Measurements from ENCODE around the gene BDH2. TPM values are rescaled to one million over a fixed set of nuclear protein-coding genes. Genes with fewer than 3 reads are reported as not detected.

Gene BDH2
- total RNA-seq, 4 donors from 2014 or later = 13.8 to 54.0 (median 31.9) TPM

- in situ Hi-C loops (cut with MboI; ENCODE audit: low pct_ligation_motif_present in 1 of 4, low pct_unique_long_range_greater_than_20kb in 1 of 4, low sequenced_read_pairs in 3 of 4) = no loop called here
- H3K36me3 ChIP-seq = no peaks in the 10 kb centered on the region
- intact Hi-C loops (cut with DNase I; ENCODE audit: low total_unique reads) = no loop called here
- H3K27ac ChIP-seq = no peak overlapping the region
- no peak for TF ChIP-seq POLR2A (IDR thresholded peaks at IDR 0.05)
- TF ChIP-seq EP300 (IDR thresholded peaks at IDR 0.05; ENCODE audit: low read depth) = no peak
- no peak for TF ChIP-seq CTCF (IDR thresholded peaks at IDR 0.05)
- no peak for TF ChIP-seq POLR2AphosphoS5 (IDR thresholded peaks at IDR 0.05)
- no peaks in the 10 kb centered on the region for H3K27me3 ChIP-seq
- WGBS, 2 donors (ENCODE audit: low coverage in 1 of 2) = 60 to 92% methylated on average over 2 of the region's 2 CpGs
- no peaks in the 10 kb centered on the region for H3K4me1 ChIP-seq
- H3K9me3 ChIP-seq = no peaks in the 10 kb centered on the region
- DNase-seq = no peak
- H3K4me3 ChIP-seq = no peak overlapping the region
Observed at GRCh38 chr4:103044183-103044582, 55.5 kb downstream of the BDH2 start.

- DNase-seq = no peak
Observed at GRCh38 chr4:103036169-103036568, 63.5 kb downstream of the BDH2 start.

GRCh38 chr4:103032574-103032973 is 67.1 kb downstream of the BDH2 start:
- Histone ChIP-seq H3K4me3 (no peak overlapping the region), H3K27me3 (no peaks in the 10 kb centered on the region), H3K36me3 (no peaks in the 10 kb centered on the region), H3K9me3 (no peaks in the 10 kb centered on the region), H3K4me1 (no peaks in the 10 kb centered on the region), H3K27ac (no peak overlapping the region)
- no peak for TF ChIP-seq POLR2AphosphoS5 (IDR thresholded peaks at IDR 0.05)
- TF ChIP-seq POLR2A (IDR thresholded peaks at IDR 0.05) = no peak
- TF ChIP-seq EP300 (IDR thresholded peaks at IDR 0.05; ENCODE audit: low read depth) = no peak
- peak; percentile 17 to 33 (median 26) for TF ChIP-seq CTCF (IDR thresholded peaks at IDR 0.05)
- in situ Hi-C loops (cut with MboI; ENCODE audit: low pct_ligation_motif_present in 1 of 4, low pct_unique_long_range_greater_than_20kb in 1 of 4, low sequenced_read_pairs in 3 of 4) = no loop called here
- intact Hi-C loops (cut with DNase I; ENCODE audit: low total_unique reads) = no loop called here
- DNase-seq = peak; percentile 14
- WGBS, 2 donors (ENCODE audit: low coverage in 1 of 2) = 76% methylated on average over 2 of the region's 2 CpGs; no CpG with 5 or more reads in 1 of the 2 donors

More at GRCh38 chr4:103036169-103036568, 63.5 kb downstream of the BDH2 start:
- H3K36me3 ChIP-seq = no peaks in the 10 kb centered on the region
- H3K4me1 ChIP-seq = no peaks in the 10 kb centered on the region
- no peak for TF ChIP-seq CTCF (IDR thresholded peaks at IDR 0.05)
- no peak for TF ChIP-seq POLR2A (IDR thresholded peaks at IDR 0.05)
- TF ChIP-seq EP300 (IDR thresholded peaks at IDR 0.05; ENCODE audit: low read depth) = no peak
- no peak for TF ChIP-seq POLR2AphosphoS5 (IDR thresholded peaks at IDR 0.05)
- intact Hi-C loops (cut with DNase I; ENCODE audit: low total_unique reads) = no loop called here
- in situ Hi-C loops (cut with MboI; ENCODE audit: low pct_ligation_motif_present in 1 of 4, low pct_unique_long_range_greater_than_20kb in 1 of 4, low sequenced_read_pairs in 3 of 4) = no loop called here
- WGBS, 2 donors (ENCODE audit: low coverage in 1 of 2) = 97 to 100% methylated on average over 2 of the region's 2 CpGs
- H3K4me3 ChIP-seq = no peak overlapping the region
- no peaks in the 10 kb centered on the region for H3K27me3 ChIP-seq
- H3K27ac ChIP-seq = no peak overlapping the region
- H3K9me3 ChIP-seq = no peaks in the 10 kb centered on the region

- H3K9me3 ChIP-seq = no peaks in the 10 kb centered on the region
- DNase-seq = no peak
- 92 to 93% methylated on average over 3 of the region's 3 CpGs for WGBS, 2 donors (ENCODE audit: low coverage in 1 of 2)
- intact Hi-C loops (cut with DNase I; ENCODE audit: low total_unique reads) = no loop called here
- no peak for TF ChIP-seq POLR2A (IDR thresholded peaks at IDR 0.05)
- no peak for TF ChIP-seq POLR2AphosphoS5 (IDR thresholded peaks at IDR 0.05)
- no peaks in the 10 kb centered on the region for H3K27me3 ChIP-seq
- in situ Hi-C loops (cut with MboI; ENCODE audit: low pct_ligation_motif_present in 1 of 4, low pct_unique_long_range_greater_than_20kb in 1 of 4, low sequenced_read_pairs in 3 of 4) = no loop called here
- no peak overlapping the region for H3K4me3 ChIP-seq
- no peak overlapping the region for H3K27ac ChIP-seq
- H3K36me3 ChIP-seq = peaks cover 0 to 4% (median 0%) of the 10 kb centered on the region in 4 donors
- H3K4me1 ChIP-seq = no peaks in the 10 kb centered on the region
Observed at GRCh38 chr4:103030791-103031190, 68.8 kb downstream of the BDH2 start.

GRCh38 chr4:103029300-103029699 is 70.3 kb downstream of the BDH2 start:
- H3K27ac ChIP-seq = no peak overlapping the region
- no peak overlapping the region for H3K4me3 ChIP-seq
- intact Hi-C loops (cut with DNase I; ENCODE audit: low total_unique reads) (no loop called here), in situ Hi-C loops (cut with MboI; ENCODE audit: low pct_ligation_motif_present in 1 of 4, low pct_unique_long_range_greater_than_20kb in 1 of 4, low sequenced_read_pairs in 3 of 4) (loop anchor here in 1 of 4 donors (10.0 kb wide), 1 partner anchor 594 kb away; no protein-coding TSS in a partner anchor)
- no peak for DNase-seq
- TF ChIP-seq EP300 (IDR thresholded peaks at IDR 0.05; ENCODE audit: low read depth) = no peak
- H3K36me3 ChIP-seq = peaks cover 0 to 4% (median 0%) of the 10 kb centered on the region in 4 donors
- H3K9me3 ChIP-seq = no peaks in the 10 kb centered on the region
- H3K27me3 ChIP-seq = no peaks in the 10 kb centered on the region
- 83 to 88% methylated on average over 1 of the region's 1 CpG for WGBS, 2 donors (ENCODE audit: low coverage in 1 of 2)
- no peaks in the 10 kb centered on the region for H3K4me1 ChIP-seq

Other genes starting within 250 kb of the BDH2 start
- 10 to 100 TPM in 2 of 4 donors, 1 to 10 TPM in 2; 1.2 to 13.9 (median 10.8) TPM for gene CISD2, start 230.8 kb downstream of the BDH2 start, total RNA-seq
- gene SLC9B1, start 80.1 kb downstream of the BDH2 start, total RNA-seq = under 1 TPM in 2 of 4 donors, not detected in 2; 0.41 to 0.79 TPM
- 10 to 100 TPM in 2 of 4 donors, 1 to 10 TPM in 1, under 1 TPM in 1; 0.96 to 20.6 (median 7.1) TPM for gene SLC9B2, start 23.1 kb downstream of the BDH2 start, total RNA-seq
- gene CENPE, start 98.5 kb upstream of the BDH2 start, total RNA-seq = 1 to 10 TPM in 3 of 4 donors, not detected in 1; 1.1 to 3.5 (median 2.8) TPM

Measured in transverse colon (tissue), 4 donors.